Measurements from ENCODE around the gene BTNL2.
A peak's percentile ranks its signal among the peaks of the same experiment; 100 is the strongest.
"Not testable (repeated sequence)": the region's sequence is repeated elsewhere in the genome, so short reads cannot be mapped to it uniquely, and the experiment has no call there.

Gene BTNL2

GRCh38 chr6:32406857-32407256 is at the start of gene BTNL2:
Gene BTNL2 (minus strand): TSS chr6:32407181. CDS start chr6:32407123, 58 bp downstream.
- DNase-seq: no peak

GRCh38 chr6:32449088-32449736 is 42.2 kb upstream of the BTNL2 start:
- no peak for DNase-seq

GRCh38 chr6:32447932-32448331 is 41.0 kb upstream of the BTNL2 start:
- DNase-seq: no peak

- DNase-seq: no peak
These were observed 38.4 kb upstream of the BTNL2 start for GRCh38 chr6:32445321-32445854.

GRCh38 chr6:32444433-32444832 is 37.5 kb upstream of the BTNL2 start:
- no peak for DNase-seq

GRCh38 chr6:32442977-32443552 is 36.1 kb upstream of the BTNL2 start:
- DNase-seq: no peak

GRCh38 chr6:32442243-32442667 is 35.3 kb upstream of the BTNL2 start:
- no peak for DNase-seq

GRCh38 chr6:32439602-32440214 is 32.7 kb upstream of the BTNL2 start, which contains the start of gene HLA-DRA:
Gene HLA-DRA (plus strand): TSS chr6:32439887. CDS start chr6:32439951, 64 bp downstream.
- peak in 1 of 56 donors; percentile 3 for DNase-seq

- no peak for DNase-seq
These were observed 32.2 kb upstream of the BTNL2 start for GRCh38 chr6:32439139-32439538.

- DNase-seq: no peak
These were observed 30.2 kb upstream of the BTNL2 start for GRCh38 chr6:32436995-32437836.

GRCh38 chr6:32436186-32436585 is 29.2 kb upstream of the BTNL2 start:
- DNase-seq: no peak

- not testable (repeated sequence) for DNase-seq
These were observed 27.0 kb upstream of the BTNL2 start for GRCh38 chr6:32433950-32434349.

- DNase-seq: no peak
These were observed 25.1 kb upstream of the BTNL2 start for GRCh38 chr6:32432050-32432450.

- DNase-seq: no peak
These were observed 24.2 kb upstream of the BTNL2 start for GRCh38 chr6:32431142-32431541.

GRCh38 chr6:32430179-32430578 is 23.2 kb upstream of the BTNL2 start:
- no peak for DNase-seq

- DNase-seq: no peak
These were observed 21.0 kb upstream of the BTNL2 start for GRCh38 chr6:32427934-32428474.

GRCh38 chr6:32427218-32427617 is 20.2 kb upstream of the BTNL2 start:
- DNase-seq: no peak

- DNase-seq: no peak
These were observed 19.4 kb upstream of the BTNL2 start for GRCh38 chr6:32426338-32426737.

GRCh38 chr6:32424589-32425300 is 17.8 kb upstream of the BTNL2 start:
- DNase-seq: no peak

- no peak for DNase-seq
These were observed 9.1 kb upstream of the BTNL2 start for GRCh38 chr6:32416036-32416435.
